ENCODE measurements around the gene TPX2.

Gene TPX2

DNA sequence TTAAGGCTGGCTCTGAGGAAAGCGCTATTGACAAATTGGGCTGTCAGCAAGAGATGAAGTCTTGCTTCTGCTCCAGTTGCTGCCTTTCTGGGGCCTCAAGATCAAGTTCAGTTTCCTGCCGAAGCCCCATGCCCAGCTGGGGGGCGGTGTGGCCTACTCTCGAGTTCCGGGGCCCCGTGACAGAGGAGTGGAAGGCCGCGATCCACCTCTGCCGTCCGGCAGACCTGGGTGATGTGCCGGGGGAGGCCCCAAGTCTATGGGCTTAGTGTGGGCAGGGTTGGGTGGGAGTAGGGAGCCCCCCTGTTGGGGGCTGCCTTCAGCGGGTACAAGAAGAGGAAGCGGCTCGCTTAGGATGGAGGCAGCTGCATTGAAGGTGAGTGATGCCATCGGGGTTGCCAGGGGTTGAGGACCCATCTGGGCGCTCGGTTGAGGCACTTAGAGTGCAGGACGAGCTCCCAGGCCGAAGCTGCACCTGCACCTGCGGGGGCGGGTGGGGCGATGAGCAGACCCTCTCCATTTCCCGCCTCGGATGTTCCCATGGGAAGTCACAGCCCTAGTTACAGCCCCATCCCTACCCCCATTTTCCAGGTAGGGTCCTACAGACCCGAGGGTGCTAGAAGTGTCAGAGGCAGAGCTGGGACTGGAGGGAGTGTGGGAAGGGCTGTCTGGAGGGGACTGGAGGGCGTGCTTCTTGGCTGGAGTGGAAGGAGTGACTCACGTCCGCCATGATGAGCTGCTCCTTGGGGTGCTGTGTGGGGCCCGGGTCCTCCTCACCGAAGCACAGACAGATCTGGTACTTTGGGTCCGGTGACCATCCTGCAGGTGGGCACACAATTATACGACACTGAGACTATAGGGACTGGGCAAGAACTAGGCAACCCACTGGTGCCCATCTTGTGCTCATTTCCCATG is 109.3 kb downstream of the TPX2 start:
- H3K36me3 ChIP-seq (ENCODE audit: control insufficient read depth, insufficient read depth, low read length): no peaks in the 10 kb centered on the region
- H3K27me3 ChIP-seq (ENCODE audit: control insufficient read depth, insufficient read depth, low read length): peaks cover 22% of the 10 kb centered on the region
- no peaks in the 10 kb centered on the region for H3K9me3 ChIP-seq (ENCODE audit: control insufficient read depth, low read length)
- H3K4me3 ChIP-seq (ENCODE audit: low read length): no peak overlapping the region
- H3K9ac ChIP-seq (ENCODE audit: low read length): no peak overlapping the region
- H3K4me1 ChIP-seq (ENCODE audit: control insufficient read depth, insufficient read depth, low read length): peaks cover 5% of the 10 kb centered on the region

DNA sequence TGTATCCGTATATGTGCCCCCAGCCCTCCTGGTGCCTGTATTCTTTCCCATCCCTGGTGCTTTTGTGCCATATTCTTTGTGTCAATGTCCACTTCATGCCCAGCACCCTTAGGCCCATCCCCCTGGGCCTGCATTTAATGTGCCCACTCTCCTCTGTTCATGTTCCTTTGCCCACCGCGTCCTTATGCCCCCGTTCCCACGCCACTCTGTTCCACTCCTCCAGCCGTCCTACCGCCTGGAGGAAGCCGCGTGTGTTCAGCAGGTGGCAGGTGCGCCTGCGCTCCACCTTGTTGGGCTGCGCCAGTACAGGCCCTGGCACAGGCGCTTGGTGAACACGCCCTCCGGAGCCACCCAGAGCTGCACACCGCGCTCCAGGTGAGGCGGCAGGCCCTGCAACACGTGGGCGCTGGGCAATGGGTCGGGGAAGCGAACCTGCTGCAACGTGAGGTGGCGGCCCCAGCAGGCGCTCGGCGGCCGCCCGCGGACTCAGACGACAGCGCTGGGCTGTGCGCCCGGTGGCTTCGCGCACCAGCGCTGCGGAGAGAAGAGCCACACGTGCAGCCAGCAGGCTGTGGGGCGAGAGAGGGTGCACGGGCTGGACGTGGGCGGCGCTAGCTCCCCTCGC is 110.3 kb downstream of the TPX2 start:
- H3K9me3 ChIP-seq (ENCODE audit: control insufficient read depth, low read length): no peaks in the 10 kb centered on the region
- H3K27me3 ChIP-seq (ENCODE audit: control insufficient read depth, insufficient read depth, low read length): peaks cover 26% of the 10 kb centered on the region
- no peak overlapping the region for H3K4me3 ChIP-seq (ENCODE audit: low read length)
- no peak overlapping the region for H3K9ac ChIP-seq (ENCODE audit: low read length)
- no peaks in the 10 kb centered on the region for H3K36me3 ChIP-seq (ENCODE audit: control insufficient read depth, insufficient read depth, low read length)
- peaks cover 5% of the 10 kb centered on the region for H3K4me1 ChIP-seq (ENCODE audit: control insufficient read depth, insufficient read depth, low read length)

Data from mucosa of stomach (tissue), 1 donor.